ENCODE results near the gene SKA1.
"Not testable (repeated sequence)": the region's sequence is repeated elsewhere in the genome, so short reads cannot be mapped to it uniquely, and the experiment has no call there.

The SKA1 gene

DNA sequence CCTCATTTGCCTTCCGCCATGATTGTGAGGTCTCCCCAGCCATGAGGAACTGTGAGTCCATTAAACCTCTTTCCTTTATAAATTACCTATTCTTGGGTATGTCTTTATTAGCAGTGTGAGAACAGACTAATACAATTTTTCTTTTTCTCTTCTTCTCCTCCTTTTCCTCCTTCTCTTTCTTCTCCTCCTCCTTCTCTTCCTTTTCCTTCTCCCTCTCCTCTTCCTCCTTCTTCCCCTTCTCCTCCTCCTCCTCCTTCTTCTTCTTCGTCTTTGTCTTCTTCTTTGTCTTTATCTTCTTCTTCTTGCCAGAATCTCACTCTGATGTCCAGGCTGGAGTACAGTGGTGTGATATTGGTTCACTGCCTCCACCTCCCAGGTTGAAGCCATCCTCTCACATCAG is 20.2 kb downstream of the SKA1 start:
- DNase-seq (ENCODE audit: low read depth), result no peak

DNA sequence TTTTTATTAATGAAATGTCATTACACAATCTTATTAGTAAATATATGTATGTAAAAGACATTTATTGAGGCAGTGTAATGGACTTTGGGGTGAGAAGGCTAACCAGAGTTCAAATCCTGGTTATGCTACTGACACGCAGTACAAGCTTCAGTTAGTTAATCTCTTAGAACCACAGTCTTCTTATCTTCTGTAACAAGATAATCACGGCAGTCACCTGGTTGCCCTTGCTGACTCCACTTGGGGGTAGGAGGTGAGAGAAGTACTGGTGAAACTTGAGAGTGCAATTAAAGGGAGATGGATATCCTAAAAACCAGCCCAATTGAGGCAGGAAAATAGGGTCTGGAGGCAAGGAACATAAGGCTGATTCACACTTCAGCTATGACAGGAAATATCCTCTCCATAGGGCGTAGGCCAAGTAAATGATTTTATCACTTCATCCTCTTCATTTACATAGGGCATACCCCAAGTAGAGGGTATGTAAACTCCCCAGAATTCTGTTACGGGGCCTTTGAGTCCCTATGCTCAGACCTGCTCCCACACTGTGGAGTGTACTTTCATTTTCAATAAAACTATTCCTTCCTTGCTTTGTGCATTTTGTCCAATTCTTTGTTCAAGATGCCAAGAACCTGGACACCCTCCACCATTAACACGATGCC is 21.3 kb downstream of the SKA1 start:
- DNase-seq (ENCODE audit: low read depth), result no peak

GRCh38 chr18:50397023-50397422 is 22.2 kb downstream of the SKA1 start:
- DNase-seq (ENCODE audit: low read depth), result no peak

DNA sequence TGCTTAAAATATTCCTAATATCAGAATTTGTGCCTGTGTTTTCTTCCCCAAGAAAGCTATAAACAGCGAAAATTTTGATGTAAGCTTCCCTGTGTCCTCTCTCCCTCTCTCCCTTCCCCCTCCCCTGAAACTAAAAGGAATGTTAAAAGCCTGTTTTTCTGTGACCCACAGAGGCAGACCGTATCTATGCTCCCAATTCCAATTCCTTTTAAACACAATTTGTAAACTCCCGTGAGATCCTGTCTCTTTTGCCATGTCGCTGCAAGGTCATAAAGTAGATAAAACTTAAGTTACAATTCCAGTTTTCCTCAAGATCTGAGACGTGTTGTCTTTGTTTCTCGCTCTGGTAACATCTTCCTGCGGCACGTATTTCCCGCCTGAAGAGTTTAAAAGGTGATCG is 23.3 kb downstream of the SKA1 start:
- DNase-seq (ENCODE audit: low read depth), result no peak

DNA sequence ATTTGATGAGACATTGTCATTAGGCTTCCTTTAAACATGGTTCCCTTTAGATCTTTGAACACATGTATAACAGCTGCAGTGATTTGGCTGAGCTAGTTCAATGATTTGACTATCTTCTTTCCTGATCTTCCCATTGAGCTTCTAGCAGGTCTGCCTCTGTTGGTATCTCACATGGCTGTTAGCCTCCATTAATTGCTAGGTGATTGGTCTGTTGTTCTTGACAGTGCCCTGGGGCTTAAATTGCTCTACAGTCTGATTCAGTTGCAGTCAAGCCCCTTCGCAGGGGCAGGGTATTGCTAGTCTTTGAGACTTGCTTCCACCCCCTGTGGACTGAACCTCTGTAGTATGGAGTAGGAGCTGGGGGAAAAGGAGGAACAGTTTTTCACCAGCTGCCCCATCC is 24.1 kb downstream of the SKA1 start:
- DNase-seq (ENCODE audit: low read depth), result no peak

DNA sequence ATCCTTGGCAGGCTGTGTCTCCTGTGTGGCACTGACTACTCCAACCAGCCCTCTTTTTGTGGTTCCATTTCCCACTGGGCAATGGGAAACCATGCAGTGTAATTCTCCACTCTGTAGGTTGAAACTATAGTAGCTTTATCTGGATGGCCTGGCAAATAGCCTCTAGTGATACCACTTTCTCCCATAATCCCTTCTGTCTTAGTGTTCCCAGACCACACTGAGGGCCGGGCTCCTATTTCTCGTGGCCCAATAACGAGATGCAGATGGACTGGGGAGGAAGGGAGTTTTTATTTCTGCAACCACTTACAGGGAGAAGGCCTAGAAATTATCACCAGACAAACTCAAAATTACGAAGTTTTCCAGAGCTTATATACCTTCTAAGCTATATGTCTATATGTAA is 24.7 kb downstream of the SKA1 start:
- peak; percentile 4 for DNase-seq (ENCODE audit: low read depth)

- DNase-seq (ENCODE audit: low read depth), result not testable (repeated sequence)
These were observed 25.6 kb downstream of the SKA1 start for GRCh38 chr18:50400438-50400837.

DNA sequence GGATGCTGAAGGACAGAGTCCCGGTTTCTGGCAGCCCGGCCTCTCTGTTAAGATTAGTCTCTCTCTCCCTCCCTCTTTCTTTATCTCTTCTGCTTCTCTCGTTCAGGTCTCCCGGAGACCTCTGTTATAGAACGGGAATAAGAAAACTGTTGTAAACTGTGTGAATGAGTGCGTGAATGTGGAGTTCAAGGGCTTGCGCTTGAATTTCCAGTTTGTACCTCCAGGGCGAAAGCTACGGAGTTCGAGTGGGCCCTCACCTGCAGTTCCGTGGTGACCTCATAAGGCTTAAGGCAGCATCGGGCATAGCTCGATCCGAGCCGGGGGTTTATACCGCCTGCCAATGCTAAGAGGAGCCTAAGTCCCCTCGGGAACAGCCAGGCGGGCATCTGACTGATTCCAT is 26.4 kb downstream of the SKA1 start:
- no peak for DNase-seq (ENCODE audit: low read depth)

GRCh38 chr18:50401888-50402287 is 27.0 kb downstream of the SKA1 start:
- peak; percentile 10 for DNase-seq (ENCODE audit: low read depth)

GRCh38 chr18:50404752-50405581 is 30.1 kb downstream of the SKA1 start:
- not testable (repeated sequence) for DNase-seq (ENCODE audit: low read depth)

- DNase-seq (ENCODE audit: low read depth), result no peak
These were observed 30.9 kb downstream of the SKA1 start for GRCh38 chr18:50405582-50406271.

GRCh38 chr18:50409236-50409635 is 34.4 kb downstream of the SKA1 start:
- DNase-seq (ENCODE audit: low read depth), result no peak

DNA sequence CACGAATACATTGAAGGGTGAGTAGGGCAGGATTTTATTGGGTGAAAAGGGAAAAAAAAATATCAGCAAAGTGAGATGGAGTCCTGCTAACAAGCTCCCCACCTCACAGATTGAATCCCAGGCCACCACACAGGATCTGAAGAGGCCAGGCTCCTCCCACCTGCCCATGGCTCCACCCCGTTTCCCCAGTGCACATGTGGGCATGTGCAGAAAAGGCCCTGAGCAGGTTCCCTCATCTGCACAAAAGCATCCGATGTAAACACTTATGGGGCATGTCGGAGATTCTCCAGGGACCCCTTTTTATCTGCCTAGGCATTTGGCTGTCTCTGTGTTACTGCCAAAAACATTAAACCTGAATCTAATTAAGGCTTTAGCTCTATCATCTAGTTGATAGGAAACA is 35.2 kb downstream of the SKA1 start:
- DNase-seq (ENCODE audit: low read depth), result peak; percentile 3

DNA sequence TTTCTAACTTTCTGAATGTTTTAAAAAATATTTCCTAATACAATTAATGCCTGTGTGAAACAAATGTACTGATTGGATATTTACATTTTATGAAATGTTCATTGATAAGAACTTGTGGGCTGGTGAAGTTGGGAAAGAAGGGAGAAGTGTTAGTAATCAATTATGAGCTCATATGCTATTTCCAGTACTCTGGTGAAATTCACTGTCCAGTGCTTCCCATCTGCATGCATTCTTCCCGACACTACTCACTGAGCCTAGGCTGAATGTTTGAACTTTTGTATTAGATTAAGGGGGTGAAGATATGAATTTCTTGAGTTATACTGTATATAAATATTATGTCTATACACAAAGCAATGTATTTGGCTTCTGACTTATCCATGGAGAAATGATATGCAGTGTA is 36.0 kb downstream of the SKA1 start:
- DNase-seq (ENCODE audit: low read depth), result peak; percentile 5

GRCh38 chr18:50416832-50417231 is 42.0 kb downstream of the SKA1 start:
- not testable (repeated sequence) for DNase-seq (ENCODE audit: low read depth)

DNA sequence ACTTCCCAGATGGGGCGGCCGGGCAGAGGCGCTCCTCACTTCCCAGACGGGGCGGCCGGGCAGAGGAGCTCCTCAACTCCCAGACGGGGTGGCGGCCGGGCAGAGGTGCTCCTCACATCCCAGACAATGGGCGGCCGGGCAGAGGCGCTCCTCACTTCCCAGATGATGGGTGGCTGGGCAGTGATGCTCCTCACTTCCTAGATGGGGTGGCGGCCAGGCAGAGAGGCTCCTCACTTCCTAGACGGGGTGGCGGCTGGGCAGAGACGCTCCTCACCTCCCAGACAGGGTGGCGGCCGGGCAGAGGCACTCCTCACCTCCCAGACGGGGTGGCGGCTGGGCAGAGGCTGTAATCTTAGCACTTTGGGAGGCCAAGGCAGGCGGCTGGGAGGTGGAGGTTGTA is 42.9 kb downstream of the SKA1 start:
- DNase-seq (ENCODE audit: low read depth), result not testable (repeated sequence)

DNA sequence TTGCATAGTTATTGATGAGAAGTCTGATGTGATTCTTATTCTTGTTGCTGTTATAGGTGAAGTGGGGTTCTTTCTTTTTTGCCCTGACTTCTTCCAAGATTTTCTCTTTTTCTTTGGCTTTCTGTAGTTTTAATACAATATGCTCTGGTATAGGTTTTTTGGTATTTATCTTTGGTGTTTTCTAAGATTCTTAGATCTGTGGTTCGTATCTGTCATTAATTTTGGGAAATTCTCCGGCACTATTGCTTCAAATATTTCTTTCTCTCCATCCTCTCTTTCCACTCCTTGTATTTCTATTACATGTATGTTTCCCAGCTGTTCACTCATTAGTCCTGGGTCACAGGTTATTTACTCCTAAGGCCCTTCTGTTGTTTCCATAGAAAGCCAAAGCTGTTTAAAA is 43.8 kb downstream of the SKA1 start:
- DNase-seq (ENCODE audit: low read depth), result no peak

- DNase-seq (ENCODE audit: low read depth), result no peak
These were observed 47.5 kb downstream of the SKA1 start for GRCh38 chr18:50422286-50422898.

DNA sequence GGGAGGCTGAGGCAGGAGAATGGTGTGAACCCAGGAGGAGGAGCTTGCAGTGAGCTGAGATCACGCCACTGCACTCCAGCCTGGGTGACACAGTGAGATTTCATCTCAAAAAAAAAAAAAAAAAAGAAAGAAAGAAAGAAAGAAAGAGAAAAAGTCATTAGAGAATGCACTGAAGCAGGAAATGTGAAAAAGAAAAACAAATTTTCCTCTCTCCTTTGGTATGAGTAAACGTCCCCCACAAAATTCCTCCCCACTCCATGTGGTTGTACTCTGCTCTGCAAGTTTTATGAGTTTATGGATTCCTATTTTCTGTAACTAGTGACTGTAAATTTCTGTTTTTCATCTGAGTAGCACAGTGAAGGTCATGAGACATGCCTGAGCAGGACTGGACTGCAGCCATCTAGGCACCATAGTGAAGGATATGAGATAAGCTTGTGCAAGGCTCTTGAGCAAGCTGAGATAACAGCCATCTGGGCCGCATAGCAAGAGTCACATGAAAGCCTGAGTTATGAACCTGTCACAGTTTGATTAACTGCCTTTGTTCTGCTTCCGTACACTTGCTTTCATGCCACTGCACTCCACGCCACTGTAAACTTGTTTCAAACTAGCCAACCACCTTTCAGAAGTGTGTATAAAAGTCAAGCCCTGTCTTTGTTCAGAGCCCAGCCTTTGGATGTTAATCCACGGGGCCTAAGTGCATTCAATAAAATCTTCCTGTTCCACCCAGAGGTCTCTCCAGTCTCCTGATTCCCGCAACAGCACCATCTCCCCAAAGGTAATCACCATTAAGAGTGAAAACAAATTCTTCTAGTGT is 50.2 kb downstream of the SKA1 start:
- peak; percentile 34 for DNase-seq (ENCODE audit: low read depth)

DNA sequence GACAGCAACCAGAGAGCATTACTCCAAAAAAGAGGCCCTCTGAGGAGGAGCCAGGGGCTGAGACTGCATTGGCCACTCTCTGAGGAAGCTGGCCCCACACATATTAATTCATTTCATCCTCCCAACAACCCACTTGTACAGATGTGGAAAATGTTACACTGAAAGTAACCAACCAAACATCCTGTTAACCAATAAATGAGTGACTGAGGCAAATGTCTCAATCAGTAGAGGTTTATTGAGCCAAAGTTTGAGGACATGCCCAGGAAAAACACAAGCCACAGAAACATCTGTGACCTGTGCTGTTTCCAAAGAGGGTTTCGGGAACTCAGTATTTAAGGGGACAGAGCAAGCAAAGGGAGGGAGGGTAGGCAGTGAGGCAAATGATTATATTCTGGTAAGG is 53.0 kb downstream of the SKA1 start:
- DNase-seq (ENCODE audit: low read depth), result no peak

GRCh38 chr18:50428531-50429206 is 53.8 kb downstream of the SKA1 start:
- DNase-seq (ENCODE audit: low read depth), result no peak

Measured in EH (cell line).